Esophagus squamous epithelium (tissue), 5 donors: ENCODE results near the gene ZNF765. TPM values are rescaled to one million over a fixed set of nuclear protein-coding genes. Genes with fewer than 3 reads are reported as not detected.
A peak's percentile ranks its signal among the peaks of the same experiment; 100 is the strongest.
"Not testable (repeated sequence)": the region's sequence is repeated elsewhere in the genome, so short reads cannot be mapped to it uniquely, and the experiment has no call there.

Source experiments
- DNase-seq: peaks from one replicate; lab custom pipeline; 2025; lab: John Stamatoyannopoulos, UW
- H3K27ac ChIP-seq, 4 donors: fragments of 200-600 bp; sonication (generic); one replicate each; pipeline ENCODE4 v1.5.1; 2016 to 2019; ENCODE audit warnings: mild to moderate bottlenecking in 1 of 4
- H3K27me3 ChIP-seq, 4 donors: fragments of 200-600 bp; sonication (generic); 1 replicate in 3 of 4; 2 replicates in 1 of 4; pipeline versions ENCODE4 v1.5.1 to v1.6.0; 2017 to 2021; ENCODE audit warnings: antibody characterized with exemption in 1 of 4
- H3K36me3 ChIP-seq, 3 donors: fragments of 200-600 bp; sonication (generic); one replicate each; pipeline ENCODE4 v1.5.1; 2016 to 2019
- H3K4me1 ChIP-seq, 3 donors: fragments of 200-600 bp; sonication (generic); one replicate each; pipeline ENCODE4 v1.5.1; 2017 to 2019
- H3K4me3 ChIP-seq, 4 donors: fragments of 200-600 bp; sonication (generic); 1 replicate in 3 of 4; 2 replicates in 1 of 4; pipeline ENCODE4 v1.5.1; 2016 to 2019; ENCODE audit warnings: mild to moderate bottlenecking in 2 of 4, moderate library complexity in 1 of 4
- H3K9me3 ChIP-seq, 3 donors: fragments of 200-600 bp; sonication (generic); one replicate each; pipeline ENCODE4 v1.5.1; 2016 to 2019
- POLR2A ChIP-seq, 4 donors: fragments of 450-650 bp; IDR thresholded peaks; one replicate each; pipeline ENCODE4 v1.6.1; 2017; ENCODE audit warnings: antibody characterized with exemption in 4 of 4, mild to moderate bottlenecking in 4 of 4, moderate library complexity in 3 of 4
- WGBS, 2 donors: methylation state at CpG; one replicate each; pipeline ENCODE4 v1.1.5; 2018; 5-methylcytosine and 5-hydroxymethylcytosine counted together
- intact Hi-C: fragments of 100-400 bp; cut with DNase I; formaldehyde crosslinking; loops from one replicate; pipeline ENCODE4 v1.15.0; 2022
- total RNA-seq, 4 donors: library from RNA; depleted of rRNA; stranded (reverse); fragments of >200 nt; gene quantifications; one replicate each; pipeline ENCODE4 v1.1.0, GENCODE V29; 2016
- TF ChIP-seq, protein P1 (sequence below), 6 experiments: fragments of 450-650 bp in 4 of 6; fragments of 200-600 bp in 2 of 6; sonication (generic) in 2 of 6; IDR thresholded peaks; one replicate each; pipeline ENCODE4 v1.5.1; 2016 to 2019; ENCODE audit warnings: antibody characterized with exemption in 6 of 6, mild to moderate bottlenecking in 4 of 6, moderate library complexity in 4 of 6
- donor health status: DM: yes; HTN: yes; CAD: no.

Gene ZNF765
- total RNA-seq, 4 donors from 2014 or later = 3.3 to 9.0 (median 6.0) TPM

DNA sequence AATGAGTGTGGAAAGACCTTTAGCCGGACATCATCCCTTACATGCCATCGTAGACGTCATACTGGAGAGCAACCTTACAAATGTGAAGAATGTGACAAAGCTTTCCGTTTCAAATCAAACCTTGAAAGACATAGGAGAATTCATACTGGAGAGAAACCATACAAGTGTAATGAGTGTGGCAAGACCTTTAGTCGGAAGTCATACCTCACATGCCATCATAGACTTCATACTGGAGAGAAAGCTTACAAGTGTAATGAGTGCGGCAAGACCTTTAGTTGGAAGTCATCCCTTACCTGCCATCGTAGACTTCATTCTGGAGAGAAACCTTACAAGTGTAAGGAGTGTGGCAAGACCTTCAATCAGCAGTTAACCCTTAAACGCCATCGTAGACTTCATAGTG lies 60.9 kb downstream of the ZNF765 start:
- Histone ChIP-seq H3K27me3 (no peaks in the 10 kb centered on the region), H3K4me3 (no peak overlapping the region), H3K4me1 (no peaks in the 10 kb centered on the region), H3K9me3 (peaks cover 0 to 97% (median 83%) of the 10 kb centered on the region in 3 donors), H3K27ac (no peak overlapping the region), H3K36me3 (peaks cover 11 to 54% (median 13%) of the 10 kb centered on the region in 3 donors)
- intact Hi-C loops = no loop called here
- TF ChIP-seq, protein P1, sequence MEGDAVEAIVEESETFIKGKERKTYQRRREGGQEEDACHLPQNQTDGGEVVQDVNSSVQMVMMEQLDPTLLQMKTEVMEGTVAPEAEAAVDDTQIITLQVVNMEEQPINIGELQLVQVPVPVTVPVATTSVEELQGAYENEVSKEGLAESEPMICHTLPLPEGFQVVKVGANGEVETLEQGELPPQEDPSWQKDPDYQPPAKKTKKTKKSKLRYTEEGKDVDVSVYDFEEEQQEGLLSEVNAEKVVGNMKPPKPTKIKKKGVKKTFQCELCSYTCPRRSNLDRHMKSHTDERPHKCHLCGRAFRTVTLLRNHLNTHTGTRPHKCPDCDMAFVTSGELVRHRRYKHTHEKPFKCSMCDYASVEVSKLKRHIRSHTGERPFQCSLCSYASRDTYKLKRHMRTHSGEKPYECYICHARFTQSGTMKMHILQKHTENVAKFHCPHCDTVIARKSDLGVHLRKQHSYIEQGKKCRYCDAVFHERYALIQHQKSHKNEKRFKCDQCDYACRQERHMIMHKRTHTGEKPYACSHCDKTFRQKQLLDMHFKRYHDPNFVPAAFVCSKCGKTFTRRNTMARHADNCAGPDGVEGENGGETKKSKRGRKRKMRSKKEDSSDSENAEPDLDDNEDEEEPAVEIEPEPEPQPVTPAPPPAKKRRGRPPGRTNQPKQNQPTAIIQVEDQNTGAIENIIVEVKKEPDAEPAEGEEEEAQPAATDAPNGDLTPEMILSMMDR (IDR thresholded peaks at IDR 0.05) = no peak
- TF ChIP-seq POLR2A (IDR thresholded peaks at IDR 0.05) = no peak
- DNase-seq = no peak
- 83 to 85% methylated on average over 9 of the region's 9 CpGs for WGBS, 2 donors

DNA sequence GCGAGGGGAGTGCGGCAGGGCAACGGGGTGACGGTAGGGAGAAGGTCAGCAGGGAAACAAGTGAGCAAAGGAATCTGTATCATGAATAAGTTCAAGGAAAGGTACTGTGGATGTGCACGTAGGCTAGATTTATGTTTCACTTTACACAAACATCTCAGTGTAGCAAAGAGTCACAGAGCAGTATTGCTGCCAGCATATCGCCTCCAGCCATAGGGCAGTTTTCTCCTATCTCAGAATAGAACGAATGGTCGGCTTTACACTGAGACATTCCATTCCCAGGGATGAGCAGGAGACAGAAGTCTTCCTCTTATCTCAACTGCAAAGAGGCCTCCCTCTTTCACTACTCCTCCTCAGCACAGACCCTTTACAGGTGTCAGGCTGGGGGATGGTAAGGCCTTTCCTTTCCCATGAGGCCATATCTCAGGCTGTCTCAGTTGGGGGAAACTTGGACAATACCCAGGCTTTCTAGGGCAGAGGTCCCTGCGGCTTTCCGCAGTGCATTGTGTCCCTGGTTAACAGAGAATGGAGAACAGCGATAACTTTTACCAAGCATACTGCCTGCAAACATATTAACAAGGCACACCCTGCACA lies 65.3 kb downstream of the ZNF765 start:
- H3K4me3 ChIP-seq, DNase-seq, H3K36me3 ChIP-seq, H3K27me3 ChIP-seq, intact Hi-C loops, H3K4me1 ChIP-seq, H3K27ac ChIP-seq: not testable (repeated sequence)
- WGBS, 2 donors = 50 to 59% methylated on average over 9 to 10 of the region's 11 CpGs
- peaks cover 0 to 80% (median 43%) of the 10 kb centered on the region in 3 donors for H3K9me3 ChIP-seq

DNA sequence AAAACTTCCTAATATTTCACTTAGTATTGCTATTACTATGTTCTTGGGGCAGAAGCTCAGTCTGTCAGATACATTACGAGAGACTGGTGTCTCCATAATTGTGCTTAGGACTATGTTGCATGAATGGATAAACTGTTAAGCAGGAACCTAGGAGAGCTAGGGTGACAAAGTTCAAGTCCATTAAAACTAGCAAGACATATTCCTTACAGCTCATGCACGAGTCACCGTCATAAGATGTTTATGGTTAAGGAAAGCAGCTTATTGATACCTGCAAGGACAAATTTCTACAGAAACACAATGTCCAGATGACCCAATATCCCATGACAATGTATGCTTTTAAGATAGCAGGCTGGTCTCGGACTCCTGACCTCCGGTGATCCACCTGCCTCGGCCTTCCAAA lies 66.9 kb downstream of the ZNF765 start:
- DNase-seq = no peak
- Histone ChIP-seq H3K27me3 (peaks cover 0 to 11% (median 0%) of the 10 kb centered on the region in 4 donors), H3K4me1 (peaks cover 2 to 5% (median 3%) of the 10 kb centered on the region in 3 donors), H3K9me3 (peaks cover 0 to 64% (median 26%) of the 10 kb centered on the region in 3 donors), H3K36me3 (no peaks in the 10 kb centered on the region), H3K4me3 (no peak overlapping the region), H3K27ac (no peak overlapping the region)
- WGBS, 2 donors = 78 to 92% methylated on average over 6 of the region's 6 CpGs
- TF ChIP-seq, protein P1 (IDR thresholded peaks at IDR 0.05) = no peak
- no peak for TF ChIP-seq POLR2A (IDR thresholded peaks at IDR 0.05)
- intact Hi-C loops = no loop called here

DNA sequence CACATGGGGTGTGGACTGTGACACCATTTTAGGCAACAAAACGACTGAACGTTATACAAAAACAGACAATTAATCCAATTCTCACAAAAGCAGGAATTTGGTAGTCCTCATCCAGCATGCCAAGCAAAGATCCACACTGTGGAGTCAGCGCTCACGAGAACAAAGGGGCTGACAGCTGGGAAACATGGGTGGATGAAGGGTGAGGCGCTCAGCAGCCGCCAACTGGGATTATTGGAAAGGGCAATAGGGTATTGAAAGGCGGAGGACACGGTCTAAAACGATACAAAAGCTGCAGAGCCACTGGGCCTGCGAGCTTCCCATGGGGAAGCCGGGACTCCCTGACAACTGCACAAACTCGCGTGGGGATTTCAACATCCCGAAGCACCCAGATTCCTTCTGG lies 67.9 kb downstream of the ZNF765 start:
- Histone ChIP-seq H3K27me3 (peaks cover 0 to 11% (median 0%) of the 10 kb centered on the region in 4 donors), H3K36me3 (no peaks in the 10 kb centered on the region), H3K4me3 (peak overlapping the region in 1 of 4 donors; percentile 39), H3K4me1 (peaks cover 2 to 11% (median 3%) of the 10 kb centered on the region in 3 donors), H3K27ac (no peak overlapping the region), H3K9me3 (peaks cover 0 to 54% (median 18%) of the 10 kb centered on the region in 3 donors)
- 46 to 54% methylated on average over 13 to 14 of the region's 14 CpGs for WGBS, 2 donors
- intact Hi-C loops = no loop called here
- no peak for DNase-seq
- TF ChIP-seq, protein P1 (IDR thresholded peaks at IDR 0.05) = no peak
- no peak for TF ChIP-seq POLR2A (IDR thresholded peaks at IDR 0.05)

DNA sequence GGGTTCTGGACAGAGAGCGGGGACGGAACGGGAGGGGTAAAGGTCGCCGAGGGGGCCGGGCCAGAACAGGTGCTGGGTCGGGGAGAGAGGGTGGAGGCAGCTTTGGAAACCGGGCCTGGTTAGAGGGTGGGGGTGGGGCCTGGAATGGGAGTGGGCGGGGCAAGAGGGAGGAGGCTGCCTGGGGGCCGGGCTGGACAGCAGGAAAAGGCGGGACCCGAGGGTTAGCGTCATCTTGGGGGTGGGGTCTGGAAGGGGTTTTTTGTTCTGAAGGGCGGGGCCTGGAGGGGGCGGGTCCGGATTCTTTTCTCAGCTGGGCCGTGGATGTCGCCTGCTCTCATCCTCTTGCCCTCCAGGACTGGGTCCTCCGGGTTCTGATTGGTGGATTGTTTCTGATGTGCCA lies 68.3 kb downstream of the ZNF765 start:
- H3K36me3 ChIP-seq = no peaks in the 10 kb centered on the region
- WGBS, 2 donors = 15 to 38% methylated on average over 6 to 7 of the region's 19 CpGs
- peaks cover 0 to 50% (median 14%) of the 10 kb centered on the region in 3 donors for H3K9me3 ChIP-seq
- intact Hi-C loops = no loop called here
- no peak for DNase-seq
- H3K27ac ChIP-seq = no peak overlapping the region
- TF ChIP-seq POLR2A (IDR thresholded peaks at IDR 0.05) = no peak
- TF ChIP-seq, protein P1 (IDR thresholded peaks at IDR 0.05) = no peak
- H3K27me3 ChIP-seq = peaks cover 0 to 11% (median 0%) of the 10 kb centered on the region in 4 donors
- H3K4me3 ChIP-seq = peak overlapping the region in 1 of 4 donors; percentile 39
- H3K4me1 ChIP-seq = peaks cover 3 to 15% (median 6%) of the 10 kb centered on the region in 3 donors
